Hepatocyte (in vitro differentiated cells): ENCODE results near the gene CBLN3. TPM values are rescaled to one million over a fixed set of nuclear protein-coding genes. Genes with fewer than 3 reads are reported as not detected.

Source experiments
- DNase-seq: peaks from one replicate; pipeline ENCODE4 v3.0.0-alpha.2; 2016; ENCODE audit warnings: low spot score
- H2AFZ ChIP-seq: fragments of 200-600 bp; sonication (generic); 2 replicates; pipeline ENCODE4 v1.6.0; 2016; ENCODE audit warnings: antibody characterized with exemption, mild to moderate bottlenecking
- H3K27ac ChIP-seq: fragments of 200-600 bp; sonication (generic); 2 replicates; pipeline ENCODE4 v1.5.1; 2016; ENCODE audit warnings: mild to moderate bottlenecking
- H3K27me3 ChIP-seq: fragments of 200-600 bp; sonication (generic); 2 replicates; pipeline ENCODE4 v1.6.1; 2016
- H3K36me3 ChIP-seq: fragments of 200-600 bp; sonication (generic); replicated peaks from 2 replicates; pipeline ENCODE4 v1.5.1; 2016; ENCODE audit warnings: low read depth; ENCODE audit not compliant: insufficient read depth
- H3K4me1 ChIP-seq: fragments of 200-600 bp; sonication (generic); 2 replicates; pipeline ENCODE4 v1.5.1; 2016; ENCODE audit warnings: mild to moderate bottlenecking, moderate library complexity; ENCODE audit not compliant: insufficient read depth
- H3K4me2 ChIP-seq: fragments of 200-600 bp; sonication (generic); 2 replicates; pipeline ENCODE4 v1.6.0; 2016
- H3K4me3 ChIP-seq: fragments of 200-600 bp; sonication (generic); 2 replicates; pipeline ENCODE4 v1.5.1; 2016; ENCODE audit warnings: mild to moderate bottlenecking
- H3K79me2 ChIP-seq: fragments of 200-600 bp; sonication (generic); 2 replicates; pipeline ENCODE4 v1.6.0; 2017; ENCODE audit warnings: mild to moderate bottlenecking
- H3K9me2 ChIP-seq: fragments of 200-600 bp; sonication (generic); replicated peaks from 2 replicates; pipeline ENCODE4 v1.6.0; 2017; ENCODE audit warnings: mild to moderate bottlenecking; ENCODE audit not compliant: insufficient read depth
- H3K9me3 ChIP-seq: fragments of 200-600 bp; sonication (generic); 2 replicates; pipeline ENCODE4 v1.5.1; 2016; ENCODE audit warnings: low read depth, mild to moderate bottlenecking
- H4K20me1 ChIP-seq: fragments of 200-600 bp; sonication (generic); 2 replicates; pipeline ENCODE4 v1.6.0; 2016; ENCODE audit warnings: mild to moderate bottlenecking; ENCODE audit not compliant: insufficient read depth, poor library complexity, severe bottlenecking
- EZH2 ChIP-seq: fragments of 200-600 bp; sonication (generic); IDR thresholded peaks from 2 replicates; pipeline ENCODE4 v1.6.1; 2016; ENCODE audit warnings: antibody characterized with exemption, mild to moderate bottlenecking, borderline replicate concordance
- EZH2phosphoT487 ChIP-seq: fragments of 200-600 bp; sonication (generic); IDR thresholded peaks from one replicate; pipeline ENCODE4 v1.6.1; 2018; ENCODE audit warnings: antibody characterized with exemption, mild to moderate bottlenecking, low read depth, moderate library complexity; ENCODE audit not compliant: unreplicated experiment, severe bottlenecking
- WGBS: methylation state at CpG from one replicate; pipeline ENCODE4 v1.1.6; 2016; ENCODE audit warnings: low lambda C conversion rate; ENCODE audit errors: missing lambda C conversion rate; 5-methylcytosine and 5-hydroxymethylcytosine counted together
- polyA plus RNA-seq: library from polyadenylated mRNA; unstranded; fragments of >200 nt; fragmentation: Nextera tagmentation; extraction: Ambion mirVana; gene quantifications from 2 replicates; pipeline ENCODE4 v1.2.1, GENCODE V29; 2016
- total RNA-seq: library from RNA; depleted of rRNA; stranded (reverse); fragments of >200 nt; gene quantifications from 2 replicates; pipeline ENCODE4 v1.2.3, GENCODE V29; 2014
- TF ChIP-seq, protein P1 (sequence below): fragments of 200-600 bp; sonication (generic); IDR thresholded peaks from 2 replicates; pipeline ENCODE4 v1.5.1; 2016; ENCODE audit warnings: antibody characterized with exemption, mild to moderate bottlenecking; ENCODE audit not compliant: poor library complexity

CBLN3 gene
- total and polyA plus RNA-seq, 2 experiments from 2014 or later = 0.99 to 2.2 TPM

DNA sequence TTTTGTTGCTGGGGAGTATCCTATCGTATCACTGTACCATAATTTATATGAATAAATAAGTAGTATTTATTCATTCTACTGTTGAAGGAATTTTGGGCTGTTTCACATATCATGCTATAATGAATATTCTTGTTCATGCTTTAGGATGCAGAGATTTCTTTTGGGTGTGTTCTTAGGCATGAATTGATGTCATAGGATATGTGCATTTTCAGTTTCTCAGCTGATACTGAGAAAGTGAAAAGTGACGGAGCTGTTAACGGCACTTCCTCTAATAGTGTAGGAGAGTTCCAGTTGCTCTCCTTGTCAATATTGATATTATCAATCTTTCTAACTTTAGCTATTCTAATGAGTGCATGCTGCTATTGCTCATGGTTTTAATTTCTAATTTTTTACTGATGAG, 36.3 kb upstream of the CBLN3 start:
- no peaks in the 10 kb centered on the region for H3K4me1 ChIP-seq

GRCh38 chr14:24465368-24465767, 35.9 kb upstream of the CBLN3 start:
- Histone ChIP-seq H3K79me2 (no peaks in the 10 kb centered on the region), H3K9me2 (no peaks in the 10 kb centered on the region), H3K4me2 (no peak overlapping the region), H3K4me1 (no peaks in the 10 kb centered on the region), H2AFZ (no peak overlapping the region), H3K9me3 (no peaks in the 10 kb centered on the region), H3K27ac (no peak overlapping the region), H3K36me3 (no peaks in the 10 kb centered on the region), H3K4me3 (no peak overlapping the region), H3K27me3 (no peaks in the 10 kb centered on the region), H4K20me1 (no peaks in the 10 kb centered on the region)
- TF ChIP-seq, protein P1, sequence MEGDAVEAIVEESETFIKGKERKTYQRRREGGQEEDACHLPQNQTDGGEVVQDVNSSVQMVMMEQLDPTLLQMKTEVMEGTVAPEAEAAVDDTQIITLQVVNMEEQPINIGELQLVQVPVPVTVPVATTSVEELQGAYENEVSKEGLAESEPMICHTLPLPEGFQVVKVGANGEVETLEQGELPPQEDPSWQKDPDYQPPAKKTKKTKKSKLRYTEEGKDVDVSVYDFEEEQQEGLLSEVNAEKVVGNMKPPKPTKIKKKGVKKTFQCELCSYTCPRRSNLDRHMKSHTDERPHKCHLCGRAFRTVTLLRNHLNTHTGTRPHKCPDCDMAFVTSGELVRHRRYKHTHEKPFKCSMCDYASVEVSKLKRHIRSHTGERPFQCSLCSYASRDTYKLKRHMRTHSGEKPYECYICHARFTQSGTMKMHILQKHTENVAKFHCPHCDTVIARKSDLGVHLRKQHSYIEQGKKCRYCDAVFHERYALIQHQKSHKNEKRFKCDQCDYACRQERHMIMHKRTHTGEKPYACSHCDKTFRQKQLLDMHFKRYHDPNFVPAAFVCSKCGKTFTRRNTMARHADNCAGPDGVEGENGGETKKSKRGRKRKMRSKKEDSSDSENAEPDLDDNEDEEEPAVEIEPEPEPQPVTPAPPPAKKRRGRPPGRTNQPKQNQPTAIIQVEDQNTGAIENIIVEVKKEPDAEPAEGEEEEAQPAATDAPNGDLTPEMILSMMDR = no peak
- no peak for TF ChIP-seq EZH2
- TF ChIP-seq EZH2phosphoT487 = no peak
- 97% methylated on average over 3 of the region's 3 CpGs for WGBS
- DNase-seq = no peak

More for the DNA sequence above, 36.3 kb upstream of the CBLN3 start:
- Histone ChIP-seq H3K36me3 (no peaks in the 10 kb centered on the region), H3K4me3 (no peak overlapping the region), H4K20me1 (no peaks in the 10 kb centered on the region), H3K79me2 (no peaks in the 10 kb centered on the region), H3K9me3 (no peaks in the 10 kb centered on the region), H3K9me2 (no peaks in the 10 kb centered on the region), H3K4me2 (no peak overlapping the region), H3K27ac (no peak overlapping the region), H2AFZ (no peak overlapping the region), H3K27me3 (no peaks in the 10 kb centered on the region)
- no peak for DNase-seq
- 94% methylated on average over 3 of the region's 3 CpGs for WGBS
- TF ChIP-seq, protein P1 = no peak
- no peak for TF ChIP-seq EZH2phosphoT487
- TF ChIP-seq EZH2 = no peak

GRCh38 chr14:24463884-24464785, 34.7 kb upstream of the CBLN3 start:
- Histone ChIP-seq H3K27ac (no peak overlapping the region), H3K4me1 (no peaks in the 10 kb centered on the region), H3K4me2 (no peak overlapping the region), H4K20me1 (no peaks in the 10 kb centered on the region), H3K79me2 (no peaks in the 10 kb centered on the region), H3K4me3 (no peak overlapping the region), H3K9me3 (no peaks in the 10 kb centered on the region), H3K9me2 (no peaks in the 10 kb centered on the region), H3K27me3 (no peaks in the 10 kb centered on the region), H2AFZ (no peak overlapping the region), H3K36me3 (no peaks in the 10 kb centered on the region)
- TF ChIP-seq, protein P1 = no peak
- TF ChIP-seq EZH2 = no peak
- TF ChIP-seq EZH2phosphoT487 = no peak
- 70% methylated on average over 4 of the region's 4 CpGs for WGBS
- no peak for DNase-seq
